HAP-1 (cell line): ENCODE data around the gene LSR.
"Not testable (repeated sequence)": the region's sequence is repeated elsewhere in the genome, so short reads cannot be mapped to it uniquely, and the experiment has no call there.

ENCODE experiments used
- DNase-seq, 2 experiments: peaks; one replicate each; pipeline ENCODE4 v3.0.0-alpha.2; 2016 to 2020; ENCODE audit warnings: low spot score in 2 of 2
- H3K27me3 ChIP-seq: fragments of 250-450 bp; sonication (Bioruptor Pico); 2 replicates; pipeline ENCODE4 v1.5.1; 2020; ENCODE audit warnings: low read depth, mild to moderate bottlenecking, moderate library complexity
- H3K36me3 ChIP-seq: fragments of 250-450 bp; sonication (Bioruptor Pico); replicated peaks from 2 replicates; pipeline ENCODE4 v1.5.1; 2020; ENCODE audit warnings: mild to moderate bottlenecking
- H3K4me1 ChIP-seq: fragments of 250-450 bp; sonication (Bioruptor Pico); 2 replicates; pipeline ENCODE4 v1.5.1; 2020; ENCODE audit warnings: mild to moderate bottlenecking
- H3K4me3 ChIP-seq: fragments of 250-450 bp; sonication (Bioruptor Pico); 2 replicates; pipeline ENCODE4 v1.5.1; 2020; ENCODE audit warnings: mild to moderate bottlenecking, moderate library complexity
- H3K9me3 ChIP-seq: fragments of 250-450 bp; sonication (Bioruptor Pico); 2 replicates; pipeline ENCODE4 v1.5.1; 2020; ENCODE audit warnings: mild to moderate bottlenecking, moderate library complexity
- in situ Hi-C: fragments of 300-500 bp; cut with MboI; formaldehyde crosslinking; loops from 3 replicates; pipeline ENCODE4 v1.14.3; 2020; ENCODE audit warnings: low sequenced_read_pairs, inconsistent platforms, mixed read lengths

The LSR gene

GRCh38 chr19:35272122-35272719, 23.4 kb downstream of the LSR start:
- no peak for DNase-seq
- in situ Hi-C loops = no loop called here
- Histone ChIP-seq H3K4me1 (no peaks in the 10 kb centered on the region), H3K4me3 (no peak overlapping the region), H3K36me3 (peaks cover 49% of the 10 kb centered on the region), H3K27me3 (no peaks in the 10 kb centered on the region), H3K9me3 (no peaks in the 10 kb centered on the region)

GRCh38 chr19:35272954-35273649, 24.3 kb downstream of the LSR start:
- in situ Hi-C loops = no loop called here
- Histone ChIP-seq H3K4me3 (no peak overlapping the region), H3K36me3 (peaks cover 46% of the 10 kb centered on the region), H3K27me3 (no peaks in the 10 kb centered on the region), H3K9me3 (no peaks in the 10 kb centered on the region), H3K4me1 (no peaks in the 10 kb centered on the region)
- no peak for DNase-seq

GRCh38 chr19:35273686-35274259, 25.0 kb downstream of the LSR start:
- Histone ChIP-seq H3K36me3 (peaks cover 46% of the 10 kb centered on the region), H3K4me3 (no peak overlapping the region), H3K4me1 (no peaks in the 10 kb centered on the region), H3K9me3 (no peaks in the 10 kb centered on the region), H3K27me3 (no peaks in the 10 kb centered on the region)
- no peak for DNase-seq
- in situ Hi-C loops = no loop called here

- H3K4me3 ChIP-seq = no peak overlapping the region
- H3K9me3 ChIP-seq = no peaks in the 10 kb centered on the region
- no peak for DNase-seq
- H3K27me3 ChIP-seq = no peaks in the 10 kb centered on the region
- H3K36me3 ChIP-seq = peaks cover 46% of the 10 kb centered on the region
- in situ Hi-C loops = no loop called here
- no peaks in the 10 kb centered on the region for H3K4me1 ChIP-seq
Observed at GRCh38 chr19:35274323-35274722, 25.5 kb downstream of the LSR start.

- peaks cover 3% of the 10 kb centered on the region for H3K27me3 ChIP-seq
- in situ Hi-C loops = no loop called here
- H3K4me3 ChIP-seq = no peak overlapping the region
- H3K9me3 ChIP-seq = no peaks in the 10 kb centered on the region
- no peak for DNase-seq
- H3K4me1 ChIP-seq = no peaks in the 10 kb centered on the region
- H3K36me3 ChIP-seq = peaks cover 27% of the 10 kb centered on the region
Observed at GRCh38 chr19:35276706-35277281, 28.0 kb downstream of the LSR start.

- H3K4me3 ChIP-seq = no peak overlapping the region
- DNase-seq = no peak
- peaks cover 19% of the 10 kb centered on the region for H3K27me3 ChIP-seq
- H3K36me3 ChIP-seq = peaks cover 15% of the 10 kb centered on the region
- H3K9me3 ChIP-seq = no peaks in the 10 kb centered on the region
- no peaks in the 10 kb centered on the region for H3K4me1 ChIP-seq
- in situ Hi-C loops = no loop called here
Observed at GRCh38 chr19:35278578-35279284, 29.9 kb downstream of the LSR start.

- H3K27me3 ChIP-seq = peaks cover 19% of the 10 kb centered on the region
- DNase-seq = no peak
- H3K4me1 ChIP-seq = no peaks in the 10 kb centered on the region
- H3K4me3 ChIP-seq = no peak overlapping the region
- H3K9me3 ChIP-seq = no peaks in the 10 kb centered on the region
- peaks cover 8% of the 10 kb centered on the region for H3K36me3 ChIP-seq
- in situ Hi-C loops = no loop called here
Observed at GRCh38 chr19:35279374-35279773, 30.6 kb downstream of the LSR start.

- peaks cover 22% of the 10 kb centered on the region for H3K27me3 ChIP-seq
- no peaks in the 10 kb centered on the region for H3K4me1 ChIP-seq
- DNase-seq = no peak
- H3K4me3 ChIP-seq = no peak overlapping the region
- H3K36me3 ChIP-seq = peaks cover 4% of the 10 kb centered on the region; the same call in 1 of the 2 replicates
- in situ Hi-C loops = no loop called here
- H3K9me3 ChIP-seq = no peaks in the 10 kb centered on the region
Observed at GRCh38 chr19:35279985-35280821, 31.4 kb downstream of the LSR start.

- Histone ChIP-seq H3K36me3 (peaks cover 4% of the 10 kb centered on the region; the same call in 1 of the 2 replicates), H3K4me1 (no peaks in the 10 kb centered on the region), H3K27me3 (peaks cover 22% of the 10 kb centered on the region), H3K4me3 (no peak overlapping the region), H3K9me3 (no peaks in the 10 kb centered on the region)
- in situ Hi-C loops = no loop called here
- no peak for DNase-seq
Observed at GRCh38 chr19:35281303-35281702, 32.5 kb downstream of the LSR start.

GRCh38 chr19:35284153-35285094, 35.6 kb downstream of the LSR start:
- Histone ChIP-seq H3K9me3 (no peaks in the 10 kb centered on the region), H3K4me1 (no peaks in the 10 kb centered on the region), H3K27me3 (peaks cover 22% of the 10 kb centered on the region), H3K36me3 (no peaks in the 10 kb centered on the region; the same call in 1 of the 2 replicates), H3K4me3 (no peak overlapping the region)
- DNase-seq = no peak
- in situ Hi-C loops = no loop called here

GRCh38 chr19:35285095-35285449, 36.3 kb downstream of the LSR start:
- Histone ChIP-seq H3K4me3 (no peak overlapping the region), H3K36me3 (no peaks in the 10 kb centered on the region), H3K9me3 (no peaks in the 10 kb centered on the region), H3K4me1 (no peaks in the 10 kb centered on the region), H3K27me3 (peaks cover 22% of the 10 kb centered on the region)
- no peak for DNase-seq
- in situ Hi-C loops = no loop called here

- H3K36me3 ChIP-seq, H3K4me3 ChIP-seq, H3K4me1 ChIP-seq, in situ Hi-C loops, H3K9me3 ChIP-seq, DNase-seq: not testable (repeated sequence)
- H3K27me3 ChIP-seq = peaks cover 22% of the 10 kb centered on the region
Observed at GRCh38 chr19:35285465-35285864, 36.7 kb downstream of the LSR start.
